H1 (cell line): ENCODE results near the gene GAPT. TPM values are rescaled to one million over a fixed set of nuclear protein-coding genes. Genes with fewer than 3 reads are reported as not detected.

Experiments used
- CBX8 ChIP-seq: fragments of 300-800, 300-1000 bp; sonication (generic); IDR thresholded peaks from 2 replicates; pipeline ENCODE4 v1.7.1; 2016; ENCODE audit warnings: low read depth, low read length, borderline replicate concordance
- EZH2 ChIP-seq: fragments of 200-600 bp; sonication (generic); IDR thresholded peaks from 2 replicates; pipeline ENCODE4 v1.7.1; 2012; ENCODE audit warnings: low read depth, mild to moderate bottlenecking, moderate library complexity, low read length, inconsistent platforms; ENCODE audit not compliant: severe bottlenecking
- GABPA ChIP-seq: IDR thresholded peaks from 2 replicates; pipeline ENCODE4 v1.6.1; 2011; ENCODE audit warnings: mild to moderate bottlenecking, low read length, moderate library complexity, borderline replicate concordance; ENCODE audit not compliant: insufficient read depth
- KDM1A ChIP-seq: fragments of 200-600, 300-600 bp; sonication (generic); IDR thresholded peaks from 2 replicates; pipeline ENCODE4 v1.7.1; 2016; ENCODE audit warnings: mild to moderate bottlenecking, low read length, borderline replicate concordance
- KDM4A ChIP-seq: IDR thresholded peaks from one replicate; pipeline ENCODE4 v1.7.1; 2012; ENCODE audit warnings: low read depth, mild to moderate bottlenecking, moderate library complexity, low read length, inconsistent platforms; ENCODE audit not compliant: severe bottlenecking
- RXRA ChIP-seq: IDR thresholded peaks from 2 replicates; pipeline ENCODE4 v1.6.1; 2011; ENCODE audit warnings: low read depth, mild to moderate bottlenecking, low read length, moderate library complexity; ENCODE audit not compliant: insufficient read depth
- SIN3A ChIP-seq, 2 experiments: IDR thresholded peaks in 1 of 2; conservative IDR thresholded peaks in 1 of 2; 2 replicates each; pipeline ENCODE4 v1.6.1; 2011 to 2012; ENCODE audit warnings: low read length in 2 of 2, improper control_type of control experiment in 1 of 2, low read depth in 1 of 2, mild to moderate bottlenecking in 1 of 2
- SP1 ChIP-seq: IDR thresholded peaks from 2 replicates; pipeline ENCODE4 v1.6.1; 2011; ENCODE audit warnings: low read depth, low read length
- SP2 ChIP-seq: IDR thresholded peaks from 2 replicates; pipeline ENCODE4 v1.6.1; 2012; ENCODE audit warnings: mild to moderate bottlenecking, low read length, inconsistent platforms
- TEAD4 ChIP-seq: IDR thresholded peaks from 2 replicates; pipeline ENCODE4 v1.6.1; 2012; ENCODE audit warnings: low read depth, low read length, inconsistent platforms, mixed read lengths
- polyA plus RNA-seq, 7 experiments: library from polyadenylated mRNA; depleted of rRNA in 3 of 7; stranded (reverse) in 5 of 7; unstranded in 2 of 7; fragments of >200 nt in 5 of 7; fragments of 200-250 nt in 2 of 7; gene quantifications; 1 replicate in 5 of 7; 2 replicates in 1 of 7; 4 replicates in 1 of 7; pipeline versions ENCODE4 v1.2.1 to v1.2.3, GENCODE V29; 2011 to 2013; ENCODE audit warnings: missing spikeins in 2 of 7, mixed read lengths in 2 of 7
- total RNA-seq: library from RNA; stranded (reverse); fragmentation: NEBNext Ultra II Directional; extraction: Animal tissue kit (Norgen Biotek cat#: 25700); gene quantifications from 2 replicates; pipeline ENCODE4 v1.2.1, GENCODE V29; 2021
- TF ChIP-seq, protein P1 (sequence below): IDR thresholded peaks from 2 replicates; pipeline ENCODE4 v1.6.1; 2012; ENCODE audit warnings: inconsistent platforms

The GAPT gene
- total and polyA plus RNA-seq, 2 of the 8 experiments (the other 6 are each of a cell fraction or from before 2014, with no cell fraction given), result not detected

DNA sequence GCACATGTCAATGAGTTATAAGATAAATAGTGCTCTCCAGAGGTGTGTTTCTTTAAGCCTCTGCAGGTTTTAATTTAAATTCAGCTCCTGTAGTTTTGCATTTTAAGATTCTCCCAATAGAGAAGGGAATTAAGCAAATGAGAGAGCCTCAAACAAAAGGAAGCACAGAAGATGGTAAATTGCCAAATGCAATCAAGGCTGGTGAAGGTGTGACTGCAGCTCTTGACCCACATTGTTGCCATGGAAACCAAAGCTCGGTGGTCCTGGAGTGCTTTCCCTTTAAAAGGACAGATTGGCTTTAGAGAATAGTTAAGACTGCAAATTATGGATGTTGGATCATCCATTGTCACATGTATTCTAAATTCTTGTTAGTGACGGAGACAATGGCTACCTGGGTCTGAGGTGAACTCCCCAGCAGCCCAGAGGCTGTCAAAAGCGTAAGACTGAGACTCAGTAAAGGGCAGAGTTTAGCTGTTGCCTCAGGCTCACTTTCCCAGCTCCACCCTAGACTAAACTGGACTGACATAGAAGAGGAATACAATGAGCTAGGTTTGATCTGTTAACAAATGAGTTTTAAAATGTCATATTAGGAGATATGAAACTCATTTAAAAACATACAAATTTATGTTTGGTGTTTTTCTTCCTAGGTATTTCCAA lies 12.3 kb downstream of the GAPT start (continued):
- TF ChIP-seq CBX8 (no peak), TEAD4 (no peak), RXRA (no peak), SIN3A (conservative IDR thresholded peaks at IDR 0.05 in 1 of 2, IDR thresholded peaks at IDR 0.05 in 1 of 2; ENCODE audit: low read depth in 1 of 2, low read length in 2 of 2) (no peak), KDM4A (no peak), SP2 (no peak), SP1 (no peak), KDM1A (no peak), GABPA (no peak), EZH2 (no peak)
- TF ChIP-seq, protein P1, sequence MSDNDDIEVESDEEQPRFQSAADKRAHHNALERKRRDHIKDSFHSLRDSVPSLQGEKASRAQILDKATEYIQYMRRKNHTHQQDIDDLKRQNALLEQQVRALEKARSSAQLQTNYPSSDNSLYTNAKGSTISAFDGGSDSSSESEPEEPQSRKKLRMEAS, result no peak
